Karpas-422 (cell line): ENCODE measurements around the gene IAH1. TPM values are rescaled to one million over a fixed set of nuclear protein-coding genes. Genes with fewer than 3 reads are reported as not detected.

Experiments
- DNase-seq: peaks from one replicate; pipeline ENCODE4 v3.0.0-alpha.2; 2015
- H2AFZ ChIP-seq: fragments of 200-600 bp; sonication (generic); 2 replicates; pipeline ENCODE4 v1.6.1; 2014; ENCODE audit warnings: antibody characterized with exemption, low read length, mixed read lengths
- H3K27ac ChIP-seq: fragments of 200-600 bp; sonication (generic); 2 replicates; pipeline ENCODE4 v1.5.1; 2014; ENCODE audit warnings: mild to moderate bottlenecking, low read length, moderate library complexity
- H3K27me3 ChIP-seq: fragments of 200-600 bp; sonication (generic); 2 replicates; pipeline ENCODE4 v1.6.1; 2014; ENCODE audit warnings: low read length, mixed read lengths
- H3K36me3 ChIP-seq: fragments of 200-600 bp; sonication (generic); 2 replicates; pipeline ENCODE4 v1.6.1; 2014; ENCODE audit warnings: low read length, mixed read lengths; ENCODE audit not compliant: insufficient read depth
- H3K4me1 ChIP-seq: fragments of 200-600 bp; sonication (generic); 2 replicates; pipeline ENCODE4 v1.6.1; 2014; ENCODE audit warnings: mild to moderate bottlenecking, low read length, mixed read lengths
- H3K4me2 ChIP-seq: fragments of 200-600 bp; sonication (generic); 2 replicates; pipeline ENCODE4 v1.6.1; 2014; ENCODE audit warnings: low read length, low read depth, mild to moderate bottlenecking; ENCODE audit not compliant: poor library complexity, severe bottlenecking
- H3K4me3 ChIP-seq: fragments of 200-600 bp; sonication (generic); 2 replicates; pipeline ENCODE4 v1.5.1; 2014; ENCODE audit warnings: mild to moderate bottlenecking, antibody characterized with exemption, low read length, mixed read lengths
- H3K79me2 ChIP-seq: fragments of 200-600 bp; sonication (generic); 2 replicates; pipeline ENCODE4 v1.6.1; 2014; ENCODE audit warnings: mild to moderate bottlenecking, low read length, mixed read lengths
- H3K9ac ChIP-seq: fragments of 200-600 bp; sonication (generic); 2 replicates; pipeline ENCODE4 v1.6.0; 2014; ENCODE audit warnings: low read length
- H3K9me2 ChIP-seq: fragments of 200-600 bp; sonication (generic), shearing (Covaris generic); replicated peaks from 2 replicates; pipeline ENCODE4 v1.6.0; 2014; ENCODE audit warnings: mild to moderate bottlenecking, low read length, moderate library complexity; ENCODE audit not compliant: insufficient read depth
- H3K9me3 ChIP-seq: fragments of 300-700, 200-600 bp; sonication (generic); 2 replicates; pipeline ENCODE4 v1.6.1; 2014; ENCODE audit warnings: low read length, mixed read lengths
- H4K20me1 ChIP-seq: fragments of 200-600 bp; sonication (generic); 2 replicates; pipeline ENCODE4 v1.6.1; 2014; ENCODE audit warnings: mild to moderate bottlenecking, antibody characterized with exemption, low read length, low read depth; ENCODE audit not compliant: insufficient read depth
- total RNA-seq: library from RNA; depleted of rRNA; stranded (reverse); fragments of >200 nt; shearing (Covaris generic); gene quantifications from 2 replicates; pipeline ENCODE4 v1.2.3, GENCODE V29; 2014; ENCODE audit warnings: low replicate concordance; rRNA removed

IAH1 gene
- total RNA-seq, 1 experiment from 2014 or later, result 69.5 TPM

- peak overlapping the region; percentile 50 for H3K4me2 ChIP-seq
- peak overlapping the region; percentile 76 for H3K27ac ChIP-seq
- peak; percentile 69 for DNase-seq
- H3K4me3 ChIP-seq, result no peak overlapping the region
- no peak overlapping the region for H3K9ac ChIP-seq
- no peaks in the 10 kb centered on the region for H3K9me2 ChIP-seq
- H3K9me3 ChIP-seq, result no peaks in the 10 kb centered on the region
- no peaks in the 10 kb centered on the region for H4K20me1 ChIP-seq
- H3K79me2 ChIP-seq, result peaks cover 91% of the 10 kb centered on the region
- H2AFZ ChIP-seq, result no peak overlapping the region
- H3K4me1 ChIP-seq, result peaks cover 48% of the 10 kb centered on the region
- H3K27me3 ChIP-seq, result no peaks in the 10 kb centered on the region
- peaks cover 49% of the 10 kb centered on the region for H3K36me3 ChIP-seq
Measured at GRCh38 chr2:9538000-9538507, 63.7 kb downstream of the IAH1 start.

Other genes with a start within 250 kb of the IAH1 start
- 36.7 and 43.5 TPM in 2 replicates for gene ITGB1BP1, start 51.0 kb upstream of the IAH1 start, total RNA-seq
- 52.5 and 72.6 TPM in 2 replicates for gene CPSF3, start 50.9 kb upstream of the IAH1 start, total RNA-seq
- gene ADAM17, start 81.3 kb downstream of the IAH1 start, total RNA-seq, result 36.6 and 39.8 TPM in 2 replicates
- gene YWHAQ, start 156.4 kb downstream of the IAH1 start, total RNA-seq, result 112 and 189 TPM in 2 replicates